PC-3 (cell line): ENCODE measurements around the gene MTCH1. TPM values are rescaled to one million over a fixed set of nuclear protein-coding genes. Genes with fewer than 3 reads are reported as not detected.

Experiments used
- ATAC-seq: fragments of 200-7000 bp; cut with Tn5 transposase; 2 replicates; pipeline ENCODE4 v1.9.1; 2020; ENCODE audit warnings: mild to moderate bottlenecking, moderate library complexity
- BruUV-seq: library from RNA; stranded (reverse); fragments of 400-500 nt; replicated peaks from 2 replicates; lab custom pipeline; 2021; lab: Mats Ljungman, UMichigan
- CTCF ChIA-PET: fragments of 300-600 bp; sonication (Branson Sonifier 250); formaldehyde crosslinking; loops from one replicate; lab custom pipeline; 2022; ENCODE audit warnings: antibody characterized with exemption; lab: Charles Lee
- POLR2A ChIA-PET: fragments of 300-600 bp; sonication (Branson Sonifier 250); formaldehyde crosslinking; loops from one replicate; lab custom pipeline; 2022; ENCODE audit warnings: antibody characterized with exemption; ENCODE audit not compliant: unreplicated experiment; lab: Charles Lee
- DNase-seq: peaks from one replicate; pipeline ENCODE4 v3.0.0-alpha.2; 2015
- H2AFZ ChIP-seq: fragments of 300-600 bp; sonication (generic); 2 replicates; pipeline ENCODE4 v1.6.0; 2016; ENCODE audit warnings: antibody characterized with exemption, low read length
- H3F3A ChIP-seq: fragments of 300-600 bp; sonication (generic); one replicate; pipeline ENCODE4 v1.6.0; 2017; ENCODE audit warnings: antibody characterized with exemption, low read length, control low read depth, mild to moderate bottlenecking; ENCODE audit not compliant: unreplicated experiment
- H3K27ac ChIP-seq: fragments of 300-600 bp; sonication (generic); 2 replicates; pipeline ENCODE4 v1.5.1; 2016; ENCODE audit warnings: mild to moderate bottlenecking, low read length
- H3K27me3 ChIP-seq: fragments of 300-600 bp; sonication (generic); 2 replicates; pipeline ENCODE4 v1.6.1; 2016; ENCODE audit warnings: low read length, mixed read lengths
- H3K36me3 ChIP-seq: fragments of 300-600 bp; sonication (generic); 2 replicates; pipeline ENCODE4 v1.6.1; 2016; ENCODE audit warnings: low read depth, mixed run types, low read length, mixed read lengths
- H3K4me1 ChIP-seq: fragments of 300-600 bp; sonication (generic); 2 replicates; pipeline ENCODE4 v1.5.1; 2016; ENCODE audit warnings: low read length; ENCODE audit not compliant: insufficient read depth
- H3K4me2 ChIP-seq: fragments of 300-600 bp; sonication (generic); 2 replicates; pipeline ENCODE4 v1.6.0; 2016; ENCODE audit warnings: low read length
- H3K4me3 ChIP-seq: fragments of 300-600 bp; sonication (generic); 2 replicates; pipeline ENCODE4 v1.5.1; 2016; ENCODE audit warnings: mild to moderate bottlenecking, low read length, mixed read lengths
- H3K79me2 ChIP-seq: fragments of 300-600 bp; sonication (generic); 2 replicates; pipeline ENCODE4 v1.6.1; 2017; ENCODE audit warnings: low read length, mixed read lengths
- H3K9ac ChIP-seq: fragments of 300-600 bp; sonication (generic); 2 replicates; pipeline ENCODE4 v1.6.0; 2016; ENCODE audit warnings: mild to moderate bottlenecking, low read length
- H3K9me2 ChIP-seq: fragments of 300-600 bp; sonication (generic); replicated peaks from 2 replicates; pipeline ENCODE4 v1.6.1; 2016; ENCODE audit warnings: mixed run types, low read length, mixed read lengths
- H3K9me3 ChIP-seq: fragments of 300-600 bp; sonication (generic); 2 replicates; pipeline ENCODE4 v1.6.1; 2016; ENCODE audit warnings: low read length, mixed read lengths
- H4K20me1 ChIP-seq: fragments of 300-600 bp; sonication (generic); 2 replicates; pipeline ENCODE4 v1.6.1; 2016; ENCODE audit warnings: low read length, mixed read lengths
- CTCF ChIP-seq: fragments of 300-600 bp; sonication (generic); conservative IDR thresholded peaks from 2 replicates; pipeline ENCODE4 v1.5.1; 2017; ENCODE audit warnings: antibody characterized with exemption, low read depth, mild to moderate bottlenecking, low read length
- EZH2 ChIP-seq: fragments of 300-600 bp; sonication (generic); IDR thresholded peaks from one replicate; pipeline ENCODE4 v1.6.1; 2017; ENCODE audit warnings: antibody characterized with exemption, mild to moderate bottlenecking, low read length; ENCODE audit not compliant: unreplicated experiment
- EZH2phosphoT487 ChIP-seq: fragments of 300-600 bp; sonication (generic); IDR thresholded peaks from 2 replicates; pipeline ENCODE4 v1.6.1; 2018; ENCODE audit warnings: mild to moderate bottlenecking, antibody characterized with exemption, low read length, borderline replicate concordance
- intact Hi-C: fragments of 100-400 bp; cut with micrococcal nuclease; formaldehyde crosslinking; loops from 2 replicates; pipeline ENCODE4 v1.9.0; 2023
- total RNA-seq: library from RNA; depleted of rRNA; stranded (reverse); fragments of >200 nt; gene quantifications from 2 replicates; pipeline ENCODE4 v1.2.3, GENCODE V29; 2014

Gene MTCH1
- total RNA-seq, 1 experiment from 2014 or later = 253 TPM

- H2AFZ ChIP-seq = no peak overlapping the region
- H3K27me3 ChIP-seq = no peaks in the 10 kb centered on the region
- peaks cover 11% of the 10 kb centered on the region; the same call in 1 of the 2 replicates for H3K4me1 ChIP-seq
- no peak overlapping the region for H3K9ac ChIP-seq
- ChIA-PET POLR2A (no interaction called here), CTCF (no interaction called here)
- H3K4me3 ChIP-seq = no peak overlapping the region
- H3K79me2 ChIP-seq = no peaks in the 10 kb centered on the region
- DNase-seq (peak; percentile 21), ATAC-seq (no peak)
- H3F3A ChIP-seq = no peaks in the 10 kb centered on the region
- H3K9me3 ChIP-seq = peaks cover 5% of the 10 kb centered on the region; the same call in 1 of the 2 replicates
- H3K36me3 ChIP-seq = no peaks in the 10 kb centered on the region
- intact Hi-C loops = no loop called here
- TF ChIP-seq EZH2phosphoT487 = no peak
- TF ChIP-seq CTCF = no peak
- no peak for TF ChIP-seq EZH2
- H3K9me2 ChIP-seq = no peaks in the 10 kb centered on the region
- H3K4me2 ChIP-seq = no peak overlapping the region
- H3K27ac ChIP-seq = no peak overlapping the region
- BruUV-seq = no TSS peak
- H4K20me1 ChIP-seq = no peaks in the 10 kb centered on the region
Measured at GRCh38 chr6:37033255-37033654, 47.3 kb upstream of the MTCH1 start.

GRCh38 chr6:37032239-37032638 lies 46.2 kb upstream of the MTCH1 start:
- Histone ChIP-seq H3K4me1 (peaks cover 11% of the 10 kb centered on the region; the same call in 1 of the 2 replicates), H4K20me1 (no peaks in the 10 kb centered on the region), H3K9me3 (peaks cover 5% of the 10 kb centered on the region; the same call in 1 of the 2 replicates), H3K27me3 (no peaks in the 10 kb centered on the region), H3K9me2 (no peaks in the 10 kb centered on the region), H2AFZ (no peak overlapping the region), H3K9ac (no peak overlapping the region), H3K27ac (no peak overlapping the region), H3K4me3 (no peak overlapping the region), H3K4me2 (no peak overlapping the region), H3K79me2 (no peaks in the 10 kb centered on the region), H3F3A (no peaks in the 10 kb centered on the region), H3K36me3 (no peaks in the 10 kb centered on the region)
- CTCF ChIA-PET = no interaction called here
- POLR2A ChIA-PET = no interaction called here
- ATAC-seq (no peak), DNase-seq (no peak)
- BruUV-seq = no TSS peak
- intact Hi-C loops = no loop called here
- TF ChIP-seq CTCF = no peak
- no peak for TF ChIP-seq EZH2phosphoT487
- TF ChIP-seq EZH2 = no peak

GRCh38 chr6:37030599-37030998 lies 44.6 kb upstream of the MTCH1 start:
- BruUV-seq = no TSS peak
- Histone ChIP-seq H3K4me1 (peaks cover 11% of the 10 kb centered on the region; the same call in 1 of the 2 replicates), H3K9ac (no peak overlapping the region), H3K9me3 (peaks cover 5% of the 10 kb centered on the region; the same call in 1 of the 2 replicates), H2AFZ (no peak overlapping the region), H3K4me3 (no peak overlapping the region), H3K27me3 (no peaks in the 10 kb centered on the region), H3K36me3 (no peaks in the 10 kb centered on the region), H4K20me1 (no peaks in the 10 kb centered on the region), H3K79me2 (no peaks in the 10 kb centered on the region), H3K4me2 (no peak overlapping the region), H3K27ac (no peak overlapping the region), H3F3A (no peaks in the 10 kb centered on the region), H3K9me2 (no peaks in the 10 kb centered on the region)
- no peak for TF ChIP-seq CTCF
- no peak for TF ChIP-seq EZH2
- no peak for TF ChIP-seq EZH2phosphoT487
- ChIA-PET CTCF (no interaction called here), POLR2A (no interaction called here)
- DNase-seq (no peak), ATAC-seq (no peak)
- intact Hi-C loops = no loop called here
